ENCODE measurements around the gene HAP1.

- TF ChIP-seq, protein P1, sequence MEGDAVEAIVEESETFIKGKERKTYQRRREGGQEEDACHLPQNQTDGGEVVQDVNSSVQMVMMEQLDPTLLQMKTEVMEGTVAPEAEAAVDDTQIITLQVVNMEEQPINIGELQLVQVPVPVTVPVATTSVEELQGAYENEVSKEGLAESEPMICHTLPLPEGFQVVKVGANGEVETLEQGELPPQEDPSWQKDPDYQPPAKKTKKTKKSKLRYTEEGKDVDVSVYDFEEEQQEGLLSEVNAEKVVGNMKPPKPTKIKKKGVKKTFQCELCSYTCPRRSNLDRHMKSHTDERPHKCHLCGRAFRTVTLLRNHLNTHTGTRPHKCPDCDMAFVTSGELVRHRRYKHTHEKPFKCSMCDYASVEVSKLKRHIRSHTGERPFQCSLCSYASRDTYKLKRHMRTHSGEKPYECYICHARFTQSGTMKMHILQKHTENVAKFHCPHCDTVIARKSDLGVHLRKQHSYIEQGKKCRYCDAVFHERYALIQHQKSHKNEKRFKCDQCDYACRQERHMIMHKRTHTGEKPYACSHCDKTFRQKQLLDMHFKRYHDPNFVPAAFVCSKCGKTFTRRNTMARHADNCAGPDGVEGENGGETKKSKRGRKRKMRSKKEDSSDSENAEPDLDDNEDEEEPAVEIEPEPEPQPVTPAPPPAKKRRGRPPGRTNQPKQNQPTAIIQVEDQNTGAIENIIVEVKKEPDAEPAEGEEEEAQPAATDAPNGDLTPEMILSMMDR (IDR thresholded peaks at IDR 0.05) = no peak
- TF ChIP-seq ZFX (IDR thresholded peaks at IDR 0.05; ENCODE audit: borderline replicate concordance) = no peak
Observed at GRCh38 chr17:41679740-41680425, 54.6 kb downstream of the HAP1 start.
